Fibroblast of lung (primary cell): ENCODE results near the gene PSMG3. TPM values are rescaled to one million over a fixed set of nuclear protein-coding genes. Genes with fewer than 3 reads are reported as not detected.

ENCODE experiments used
- DNase-seq, 2 donors: peaks; one replicate each; pipeline versions ENCODE4 v3.0.0 to v3.0.0-alpha.2; 2010; ENCODE audit warnings: low read depth in 2 of 2
- H2AFZ ChIP-seq: 2 replicates; pipeline ENCODE4 v1.5.1; 2012; ENCODE audit warnings: low read length, control low read depth, inconsistent platforms
- H3K27ac ChIP-seq: 2 replicates; pipeline ENCODE4 v1.5.1; 2011; ENCODE audit warnings: low read length, control low read depth; ENCODE audit not compliant: insufficient read depth
- H3K27me3 ChIP-seq: 2 replicates; pipeline ENCODE4 v1.5.1; 2011; ENCODE audit warnings: mild to moderate bottlenecking, low read length; ENCODE audit not compliant: control insufficient read depth, insufficient read depth
- H3K36me3 ChIP-seq: 2 replicates; pipeline ENCODE4 v1.5.1; 2011; ENCODE audit warnings: low read length; ENCODE audit not compliant: control insufficient read depth, insufficient read depth
- H3K4me1 ChIP-seq: 2 replicates; pipeline ENCODE4 v1.5.1; 2011; ENCODE audit warnings: low read length; ENCODE audit not compliant: control insufficient read depth, insufficient read depth; ENCODE audit errors: extremely low read depth
- H3K4me2 ChIP-seq: 2 replicates; pipeline ENCODE4 v1.5.1; 2011; ENCODE audit warnings: low read length, control low read depth; ENCODE audit not compliant: insufficient read depth; ENCODE audit errors: extremely low read depth
- H3K4me3 ChIP-seq, 4 experiments: fragments of 200-600 bp in 1 of 4; sonication (generic) in 1 of 4; replicated peaks in 1 of 4; 2 replicates each; pipeline ENCODE4 v1.5.1; 2011 to 2016; ENCODE audit warnings: low read length in 4 of 4, low read depth in 3 of 4, mild to moderate bottlenecking in 3 of 4, control low read depth in 2 of 4, inconsistent platforms in 1 of 4, mixed read lengths in 1 of 4; ENCODE audit not compliant: insufficient read depth in 1 of 4; ENCODE audit errors: control extremely low read depth in 1 of 4
- H3K79me2 ChIP-seq: 2 replicates; pipeline ENCODE4 v1.5.1; 2012; ENCODE audit warnings: mild to moderate bottlenecking, low read length, inconsistent platforms; ENCODE audit not compliant: control insufficient read depth, insufficient read depth
- H3K9ac ChIP-seq: 2 replicates; pipeline ENCODE4 v1.5.1; 2011; ENCODE audit warnings: mild to moderate bottlenecking, low read length, control low read depth; ENCODE audit not compliant: insufficient read depth
- H3K9me3 ChIP-seq: 2 replicates; pipeline ENCODE4 v1.5.1; 2012; ENCODE audit warnings: low read depth, low read length; ENCODE audit not compliant: control insufficient read depth, insufficient read depth
- H4K20me1 ChIP-seq: 2 replicates; pipeline ENCODE4 v1.5.1; 2011; ENCODE audit warnings: low read length; ENCODE audit not compliant: control insufficient read depth, insufficient read depth; ENCODE audit errors: extremely low read depth
- EZH2 ChIP-seq: IDR thresholded peaks from 2 replicates; pipeline ENCODE4 v1.5.1; 2012; ENCODE audit warnings: low read length, control low read depth, mild to moderate bottlenecking; ENCODE audit errors: missing control alignments
- polyA plus RNA-seq, 2 donors: library from polyadenylated mRNA; depleted of rRNA in 1 of 2; stranded (reverse) in 1 of 2; unstranded in 1 of 2; fragments of >200 nt; gene quantifications; 2 replicates each; pipeline ENCODE4 v1.2.1, GENCODE V29; 2011 to 2012; ENCODE audit warnings: missing spikeins in 1 of 2
- total RNA-seq: library from RNA; depleted of rRNA; stranded (reverse); fragments of >200 nt; gene quantifications from 2 replicates; pipeline ENCODE4 v1.2.1, GENCODE V29; 2014
- TF ChIP-seq, protein P1 (sequence below), 2 donors: IDR thresholded peaks in 1 of 2; conservative IDR thresholded peaks in 1 of 2; 1 replicate in 1 of 2; 2 replicates in 1 of 2; pipeline ENCODE4 v1.5.1; 2011 to 2012; ENCODE audit warnings: low read length in 2 of 2, control low read depth in 1 of 2, inconsistent platforms in 1 of 2, low read depth in 1 of 2, mild to moderate bottlenecking in 1 of 2

PSMG3 gene
- total and polyA plus RNA-seq, 2 donors (not counting 1 experiment from before 2014, with no cell fraction given) = 19.3 to 24.6 TPM

GRCh38 chr7:1610013-1610677 lies 40.3 kb upstream of the PSMG3 start:
- H3K27me3 ChIP-seq = peaks cover 6% of the 10 kb centered on the region
- no peaks in the 10 kb centered on the region for H4K20me1 ChIP-seq
- H3K4me2 ChIP-seq = no peak overlapping the region
- H3K4me1 ChIP-seq = no peaks in the 10 kb centered on the region
- TF ChIP-seq EZH2 = no peak
- TF ChIP-seq, protein P1, sequence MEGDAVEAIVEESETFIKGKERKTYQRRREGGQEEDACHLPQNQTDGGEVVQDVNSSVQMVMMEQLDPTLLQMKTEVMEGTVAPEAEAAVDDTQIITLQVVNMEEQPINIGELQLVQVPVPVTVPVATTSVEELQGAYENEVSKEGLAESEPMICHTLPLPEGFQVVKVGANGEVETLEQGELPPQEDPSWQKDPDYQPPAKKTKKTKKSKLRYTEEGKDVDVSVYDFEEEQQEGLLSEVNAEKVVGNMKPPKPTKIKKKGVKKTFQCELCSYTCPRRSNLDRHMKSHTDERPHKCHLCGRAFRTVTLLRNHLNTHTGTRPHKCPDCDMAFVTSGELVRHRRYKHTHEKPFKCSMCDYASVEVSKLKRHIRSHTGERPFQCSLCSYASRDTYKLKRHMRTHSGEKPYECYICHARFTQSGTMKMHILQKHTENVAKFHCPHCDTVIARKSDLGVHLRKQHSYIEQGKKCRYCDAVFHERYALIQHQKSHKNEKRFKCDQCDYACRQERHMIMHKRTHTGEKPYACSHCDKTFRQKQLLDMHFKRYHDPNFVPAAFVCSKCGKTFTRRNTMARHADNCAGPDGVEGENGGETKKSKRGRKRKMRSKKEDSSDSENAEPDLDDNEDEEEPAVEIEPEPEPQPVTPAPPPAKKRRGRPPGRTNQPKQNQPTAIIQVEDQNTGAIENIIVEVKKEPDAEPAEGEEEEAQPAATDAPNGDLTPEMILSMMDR (conservative IDR thresholded peaks at IDR 0.05 in 1 of 2, IDR thresholded peaks at IDR 0.05 in 1 of 2; ENCODE audit: low read depth in 1 of 2, low read length in 2 of 2) = no peak
- no peak overlapping the region for H3K27ac ChIP-seq
- H3K79me2 ChIP-seq = no peaks in the 10 kb centered on the region
- H3K9ac ChIP-seq = no peak overlapping the region
- DNase-seq = no peak
- H2AFZ ChIP-seq = no peak overlapping the region
- no peaks in the 10 kb centered on the region for H3K9me3 ChIP-seq
- no peak overlapping the region for H3K4me3 ChIP-seq
- H3K36me3 ChIP-seq = no peaks in the 10 kb centered on the region

- Histone ChIP-seq H3K36me3 (no peaks in the 10 kb centered on the region), H3K79me2 (no peaks in the 10 kb centered on the region), H3K4me2 (no peak overlapping the region), H3K4me3 (no peak overlapping the region), H3K4me1 (no peaks in the 10 kb centered on the region), H3K27ac (no peak overlapping the region), H3K9ac (no peak overlapping the region), H3K27me3 (peaks cover 6% of the 10 kb centered on the region), H2AFZ (no peak overlapping the region), H4K20me1 (no peaks in the 10 kb centered on the region), H3K9me3 (no peaks in the 10 kb centered on the region)
- DNase-seq = no peak
- TF ChIP-seq EZH2 = no peak
- TF ChIP-seq, protein P1 (conservative IDR thresholded peaks at IDR 0.05 in 1 of 2, IDR thresholded peaks at IDR 0.05 in 1 of 2; ENCODE audit: low read depth in 1 of 2, low read length in 2 of 2) = no peak
These were observed 39.2 kb upstream of the PSMG3 start for GRCh38 chr7:1609023-1609422.

GRCh38 chr7:1608318-1608717 lies 38.5 kb upstream of the PSMG3 start:
- no peak overlapping the region for H2AFZ ChIP-seq
- no peak overlapping the region for H3K4me2 ChIP-seq
- H3K79me2 ChIP-seq = no peaks in the 10 kb centered on the region
- peaks cover 6% of the 10 kb centered on the region for H3K27me3 ChIP-seq
- no peak overlapping the region for H3K4me3 ChIP-seq
- H3K36me3 ChIP-seq = no peaks in the 10 kb centered on the region
- no peak for TF ChIP-seq EZH2
- TF ChIP-seq, protein P1 (conservative IDR thresholded peaks at IDR 0.05 in 1 of 2, IDR thresholded peaks at IDR 0.05 in 1 of 2; ENCODE audit: low read depth in 1 of 2, low read length in 2 of 2) = no peak
- no peak overlapping the region for H3K9ac ChIP-seq
- no peaks in the 10 kb centered on the region for H3K9me3 ChIP-seq
- no peak overlapping the region for H3K27ac ChIP-seq
- DNase-seq = no peak
- no peaks in the 10 kb centered on the region for H3K4me1 ChIP-seq
- H4K20me1 ChIP-seq = no peaks in the 10 kb centered on the region
